Measurements from ENCODE around the gene AOPEP.

The AOPEP gene

DNA sequence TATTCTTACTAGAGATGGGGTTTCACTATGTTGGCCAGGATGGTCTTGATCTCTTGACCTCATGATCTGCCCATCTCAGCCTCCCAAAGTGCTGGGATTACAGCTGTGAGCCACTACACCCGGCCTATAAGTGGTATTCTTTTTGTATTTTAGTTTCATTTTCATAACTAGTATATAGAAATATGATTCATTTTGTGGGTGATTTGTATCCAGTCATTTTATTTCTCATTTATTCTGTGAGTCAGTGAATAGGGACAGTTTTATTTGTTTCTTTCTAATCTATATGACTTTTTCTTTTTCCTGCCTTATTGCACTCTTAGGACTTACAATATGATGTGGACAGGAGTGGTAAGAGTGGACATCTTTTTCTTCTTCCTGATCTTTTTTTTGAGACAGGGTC lies 112.9 kb downstream of the AOPEP start:
- H3K36me3 ChIP-seq (ENCODE audit: control insufficient read depth in 2 of 2, insufficient read depth in 1 of 2, low read length in 2 of 2), result no peaks in the 10 kb centered on the region
- H3K9me3 ChIP-seq (ENCODE audit: control insufficient read depth, insufficient read depth, low read depth, low read length), result no peaks in the 10 kb centered on the region
- H3K27ac ChIP-seq (ENCODE audit: extremely low read depth, low read depth, low read length), result no peak overlapping the region
- TF ChIP-seq ZNF121 (tag by site-specific recombination; IDR thresholded peaks at IDR 0.05) (no peak), ZNF223 (tag by site-specific recombination; IDR thresholded peaks at IDR 0.05) (no peak), ZNF830 (tag by site-specific recombination; IDR thresholded peaks at IDR 0.05; ENCODE audit: low read depth) (no peak), ZNF114 (tag by site-specific recombination; IDR thresholded peaks at IDR 0.05) (no peak), ZNF596 (tag by site-specific recombination; IDR thresholded peaks at IDR 0.05) (no peak), ZBTB7A (tag by site-specific recombination; IDR thresholded peaks at IDR 0.05; ENCODE audit: low read depth) (no peak), ZNF768 (tag by site-specific recombination; IDR thresholded peaks at IDR 0.05) (no peak), ZNF335 (tag by site-specific recombination; conservative IDR thresholded peaks at IDR 0.05) (no peak)
- TF ChIP-seq, protein P1, sequence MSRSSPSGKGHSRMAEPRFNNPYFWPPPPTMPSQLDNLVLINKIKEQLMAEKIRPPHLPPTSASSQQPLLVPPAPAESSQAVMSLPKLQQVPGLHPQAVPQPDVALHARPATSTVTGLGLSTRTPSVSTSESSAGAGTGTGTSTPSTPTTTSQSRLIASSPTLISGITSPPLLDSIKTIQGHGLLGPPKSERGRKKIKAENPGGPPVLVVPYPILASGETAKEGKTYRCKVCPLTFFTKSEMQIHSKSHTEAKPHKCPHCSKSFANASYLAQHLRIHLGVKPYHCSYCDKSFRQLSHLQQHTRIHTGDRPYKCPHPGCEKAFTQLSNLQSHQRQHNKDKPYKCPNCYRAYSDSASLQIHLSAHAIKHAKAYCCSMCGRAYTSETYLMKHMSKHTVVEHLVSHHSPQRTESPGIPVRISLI (tag by site-specific recombination; IDR thresholded peaks at IDR 0.05), result no peak
- CTCF ChIA-PET, result no interaction called here
- no peak overlapping the region for H3K4me3 ChIP-seq (ENCODE audit: low read depth, low read length)
- H3K4me1 ChIP-seq (ENCODE audit: control insufficient read depth, insufficient read depth, low read length), result no peaks in the 10 kb centered on the region
- POLR2A ChIA-PET, result no interaction called here

DNA sequence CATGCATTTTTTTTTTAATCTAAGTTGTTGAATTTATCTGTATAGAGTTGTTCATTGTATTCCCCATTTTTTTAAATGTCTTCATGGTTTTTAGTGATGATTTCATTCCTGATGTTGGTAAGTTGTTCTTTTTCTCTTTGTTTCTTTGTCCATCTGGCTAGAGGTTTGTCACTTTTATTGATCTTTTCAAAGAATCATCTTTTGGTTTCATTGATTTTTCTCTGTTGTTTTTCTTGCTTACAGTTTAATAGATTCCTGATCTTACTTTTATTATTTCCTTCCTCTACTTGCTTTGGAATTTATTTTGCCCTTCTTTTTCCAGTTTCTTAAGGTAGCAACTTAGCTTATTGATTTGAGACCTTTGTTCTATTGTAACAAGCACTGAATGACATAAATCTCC lies 114.2 kb downstream of the AOPEP start:
- Histone ChIP-seq H3K36me3 (ENCODE audit: control insufficient read depth in 2 of 2, insufficient read depth in 1 of 2, low read length in 2 of 2) (no peaks in the 10 kb centered on the region), H3K27ac (ENCODE audit: extremely low read depth, low read depth, low read length) (no peak overlapping the region), H3K4me1 (ENCODE audit: control insufficient read depth, insufficient read depth, low read length) (no peaks in the 10 kb centered on the region), H3K4me3 (ENCODE audit: low read depth, low read length) (no peak overlapping the region), H3K9me3 (ENCODE audit: control insufficient read depth, insufficient read depth, low read depth, low read length) (no peaks in the 10 kb centered on the region)
- ChIA-PET CTCF (no interaction called here), POLR2A (no interaction called here)
- TF ChIP-seq MEIS1 (CRISPR knock-in tag; IDR thresholded peaks at IDR 0.05; ENCODE audit: borderline replicate concordance) (no peak), ZBTB20 (tag by site-specific recombination; IDR thresholded peaks at IDR 0.05) (no peak), ZNF529 (tag by site-specific recombination; IDR thresholded peaks at IDR 0.05; ENCODE audit: insufficient replicate concordance) (no peak), HOXD13 (CRISPR knock-in tag; IDR thresholded peaks at IDR 0.05; ENCODE audit: borderline replicate concordance) (no peak), ZNF558 (tag by site-specific recombination; IDR thresholded peaks at IDR 0.05) (no peak), ZNF274 (IDR thresholded peaks at IDR 0.05; ENCODE audit: low read length) (no peak), ZNF274 (tag by site-specific recombination; IDR thresholded peaks at IDR 0.05; ENCODE audit: borderline replicate concordance) (no peak), SP7 (tag by site-specific recombination; IDR thresholded peaks at IDR 0.05) (no peak), GLIS1 (tag by site-specific recombination; IDR thresholded peaks at IDR 0.05) (no peak), ZBTB17 (tag by site-specific recombination; IDR thresholded peaks at IDR 0.05) (no peak), ZSCAN30 (tag by site-specific recombination; IDR thresholded peaks at IDR 0.05) (no peak), ZNF768 (tag by site-specific recombination; IDR thresholded peaks at IDR 0.05) (no peak)
- TF ChIP-seq, protein P2, sequence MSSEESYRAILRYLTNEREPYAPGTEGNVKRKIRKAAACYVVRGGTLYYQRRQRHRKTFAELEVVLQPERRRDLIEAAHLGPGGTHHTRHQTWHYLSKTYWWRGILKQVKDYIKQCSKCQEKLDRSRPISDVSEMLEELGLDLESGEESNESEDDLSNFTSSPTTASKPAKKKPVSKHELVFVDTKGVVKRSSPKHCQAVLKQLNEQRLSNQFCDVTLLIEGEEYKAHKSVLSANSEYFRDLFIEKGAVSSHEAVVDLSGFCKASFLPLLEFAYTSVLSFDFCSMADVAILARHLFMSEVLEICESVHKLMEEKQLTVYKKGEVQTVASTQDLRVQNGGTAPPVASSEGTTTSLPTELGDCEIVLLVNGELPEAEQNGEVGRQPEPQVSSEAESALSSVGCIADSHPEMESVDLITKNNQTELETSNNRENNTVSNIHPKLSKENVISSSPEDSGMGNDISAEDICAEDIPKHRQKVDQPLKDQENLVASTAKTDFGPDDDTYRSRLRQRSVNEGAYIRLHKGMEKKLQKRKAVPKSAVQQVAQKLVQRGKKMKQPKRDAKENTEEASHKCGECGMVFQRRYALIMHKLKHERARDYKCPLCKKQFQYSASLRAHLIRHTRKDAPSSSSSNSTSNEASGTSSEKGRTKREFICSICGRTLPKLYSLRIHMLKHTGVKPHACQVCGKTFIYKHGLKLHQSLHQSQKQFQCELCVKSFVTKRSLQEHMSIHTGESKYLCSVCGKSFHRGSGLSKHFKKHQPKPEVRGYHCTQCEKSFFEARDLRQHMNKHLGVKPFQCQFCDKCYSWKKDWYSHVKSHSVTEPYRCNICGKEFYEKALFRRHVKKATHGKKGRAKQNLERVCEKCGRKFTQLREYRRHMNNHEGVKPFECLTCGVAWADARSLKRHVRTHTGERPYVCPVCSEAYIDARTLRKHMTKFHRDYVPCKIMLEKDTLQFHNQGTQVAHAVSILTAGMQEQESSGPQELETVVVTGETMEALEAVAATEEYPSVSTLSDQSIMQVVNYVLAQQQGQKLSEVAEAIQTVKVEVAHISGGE (tag by site-specific recombination; conservative IDR thresholded peaks at IDR 0.05; ENCODE audit: low read depth), result no peak
- TF ChIP-seq, protein P3, sequence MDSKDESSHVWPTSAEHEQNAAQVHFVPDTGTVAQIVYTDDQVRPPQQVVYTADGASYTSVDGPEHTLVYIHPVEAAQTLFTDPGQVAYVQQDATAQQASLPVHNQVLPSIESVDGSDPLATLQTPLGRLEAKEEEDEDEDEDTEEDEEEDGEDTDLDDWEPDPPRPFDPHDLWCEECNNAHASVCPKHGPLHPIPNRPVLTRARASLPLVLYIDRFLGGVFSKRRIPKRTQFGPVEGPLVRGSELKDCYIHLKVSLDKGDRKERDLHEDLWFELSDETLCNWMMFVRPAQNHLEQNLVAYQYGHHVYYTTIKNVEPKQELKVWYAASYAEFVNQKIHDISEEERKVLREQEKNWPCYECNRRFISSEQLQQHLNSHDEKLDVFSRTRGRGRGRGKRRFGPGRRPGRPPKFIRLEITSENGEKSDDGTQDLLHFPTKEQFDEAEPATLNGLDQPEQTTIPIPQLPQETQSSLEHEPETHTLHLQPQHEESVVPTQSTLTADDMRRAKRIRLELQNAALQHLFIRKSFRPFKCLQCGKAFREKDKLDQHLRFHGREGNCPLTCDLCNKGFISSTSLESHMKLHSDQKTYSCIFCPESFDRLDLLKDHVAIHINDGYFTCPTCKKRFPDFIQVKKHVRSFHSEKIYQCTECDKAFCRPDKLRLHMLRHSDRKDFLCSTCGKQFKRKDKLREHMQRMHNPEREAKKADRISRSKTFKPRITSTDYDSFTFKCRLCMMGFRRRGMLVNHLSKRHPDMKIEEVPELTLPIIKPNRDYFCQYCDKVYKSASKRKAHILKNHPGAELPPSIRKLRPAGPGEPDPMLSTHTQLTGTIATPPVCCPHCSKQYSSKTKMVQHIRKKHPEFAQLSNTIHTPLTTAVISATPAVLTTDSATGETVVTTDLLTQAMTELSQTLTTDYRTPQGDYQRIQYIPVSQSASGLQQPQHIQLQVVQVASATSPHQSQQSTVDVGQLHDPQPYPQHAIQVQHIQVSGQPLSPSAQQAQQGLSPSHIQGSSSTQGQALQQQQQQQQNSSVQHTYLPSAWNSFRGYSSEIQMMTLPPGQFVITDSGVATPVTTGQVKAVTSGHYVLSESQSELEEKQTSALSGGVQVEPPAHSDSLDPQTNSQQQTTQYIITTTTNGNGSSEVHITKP (tag by site-specific recombination; IDR thresholded peaks at IDR 0.05), result no peak
- TF ChIP-seq, protein P4, sequence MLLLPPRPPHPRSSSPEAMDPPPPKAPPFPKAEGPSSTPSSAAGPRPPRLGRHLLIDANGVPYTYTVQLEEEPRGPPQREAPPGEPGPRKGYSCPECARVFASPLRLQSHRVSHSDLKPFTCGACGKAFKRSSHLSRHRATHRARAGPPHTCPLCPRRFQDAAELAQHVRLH (tag by site-specific recombination; IDR thresholded peaks at IDR 0.05), result no peak

Measured in HEK293 (cell line).